G401.6 (cell line): ENCODE measurements around the gene SLC15A5.

Experiments used
- FAIRE-seq: peaks from 2 replicates; lab custom pipeline; 2012; peaks lifted over from hg19 to GRCh38; lab: Jason Lieb, UNC

The SLC15A5 gene

GRCh38 chr12:16277585-16277984 is at the start of gene SLC15A5:
TSS of gene SLC15A5 (minus strand) at chr12:16277685. CDS start at chr12:16277685, 0 bp downstream.
- FAIRE-seq = no peak

GRCh38 chr12:16325426-16325825 is 47.9 kb upstream of the SLC15A5 start:
- FAIRE-seq = no peak

- FAIRE-seq = no peak
Measured at GRCh38 chr12:16324772-16325171, 47.3 kb upstream of the SLC15A5 start.

GRCh38 chr12:16324272-16324671 is 46.8 kb upstream of the SLC15A5 start:
- no peak for FAIRE-seq

- no peak for FAIRE-seq
Measured at GRCh38 chr12:16323638-16324037, 46.2 kb upstream of the SLC15A5 start.

GRCh38 chr12:16323010-16323409 is 45.5 kb upstream of the SLC15A5 start:
- no peak for FAIRE-seq

GRCh38 chr12:16310934-16311333 is 33.4 kb upstream of the SLC15A5 start:
- FAIRE-seq = no peak

- FAIRE-seq = no peak
Measured at GRCh38 chr12:16307856-16308475, 30.5 kb upstream of the SLC15A5 start.

- no peak for FAIRE-seq
Measured at GRCh38 chr12:16303939-16304338, 26.5 kb upstream of the SLC15A5 start.

GRCh38 chr12:16300736-16301135 is 23.3 kb upstream of the SLC15A5 start:
- no peak for FAIRE-seq

GRCh38 chr12:16300122-16300521 is 22.6 kb upstream of the SLC15A5 start:
- no peak for FAIRE-seq

- no peak for FAIRE-seq
Measured at GRCh38 chr12:16299403-16299802, 21.9 kb upstream of the SLC15A5 start.

GRCh38 chr12:16297521-16297920 is 20.0 kb upstream of the SLC15A5 start:
- no peak for FAIRE-seq

- no peak for FAIRE-seq
Measured at GRCh38 chr12:16294376-16294956, 17.0 kb upstream of the SLC15A5 start.

GRCh38 chr12:16291032-16291431 is 13.5 kb upstream of the SLC15A5 start:
- FAIRE-seq = no peak

GRCh38 chr12:16285586-16285985 is 8.1 kb upstream of the SLC15A5 start:
- no peak for FAIRE-seq

GRCh38 chr12:16282978-16283377 is 5.5 kb upstream of the SLC15A5 start:
- FAIRE-seq = no peak

GRCh38 chr12:16282081-16282480 is 4.6 kb upstream of the SLC15A5 start:
- no peak for FAIRE-seq

GRCh38 chr12:16281157-16281556 is 3.7 kb upstream of the SLC15A5 start:
- no peak for FAIRE-seq

GRCh38 chr12:16272222-16272621 is 5.3 kb downstream of the SLC15A5 start:
- no peak for FAIRE-seq

- FAIRE-seq = no peak
Measured at GRCh38 chr12:16271062-16271461, 6.4 kb downstream of the SLC15A5 start.

GRCh38 chr12:16269946-16270345 is 7.5 kb downstream of the SLC15A5 start:
- FAIRE-seq = no peak

- FAIRE-seq = no peak
Measured at GRCh38 chr12:16266085-16266484, 11.4 kb downstream of the SLC15A5 start.

GRCh38 chr12:16261944-16262475 is 15.5 kb downstream of the SLC15A5 start:
- no peak for FAIRE-seq
